Activated CD8-positive, alpha-beta memory T cell treated with anti-CD3 and anti-CD28 coated beads, Interleukin-2, amount 10 ng/mL, durations not matched to agents 7 days and 5 days (primary cell): ENCODE data around the gene NRIP3. TPM values are rescaled to one million over a fixed set of nuclear protein-coding genes. Genes with fewer than 3 reads are reported as not detected.
"Not testable (repeated sequence)": the region's sequence is repeated elsewhere in the genome, so short reads cannot be mapped to it uniquely, and the experiment has no call there.

Experiments
- ATAC-seq: fragments of 150-1000 bp; cut with Tn5 transposase; one replicate; pipeline ENCODE4 v1.10.0; 2021; ENCODE audit warnings: moderate library complexity
- CTCF ChIA-PET: fragments of 350-600 bp; sonication (Branson Sonifier 250); formaldehyde crosslinking; loops from one replicate; lab custom pipeline; 2021; ENCODE audit warnings: antibody characterized with exemption; lab: Charles Lee
- DNase-seq: peaks from one replicate; pipeline ENCODE4 v3.0.0-alpha.2; 2020
- H3K27ac Mint-ChIP-seq: one replicate; pipeline ENCODE4 v1.8.0; 2021; ENCODE audit warnings: mild to moderate bottlenecking, mixed read lengths
- H3K27me3 Mint-ChIP-seq: one replicate; pipeline ENCODE4 v1.8.0; 2021; ENCODE audit warnings: mixed read lengths
- H3K36me3 Mint-ChIP-seq: one replicate; pipeline ENCODE4 v1.8.0; 2021; ENCODE audit warnings: mild to moderate bottlenecking, mixed read lengths
- H3K4me1 Mint-ChIP-seq: one replicate; pipeline ENCODE4 v1.8.0; 2021; ENCODE audit warnings: mixed read lengths
- H3K4me3 Mint-ChIP-seq: one replicate; pipeline ENCODE4 v1.8.0; 2021; ENCODE audit warnings: mild to moderate bottlenecking, moderate library complexity, mixed read lengths
- H3K9me3 Mint-ChIP-seq: one replicate; pipeline ENCODE4 v1.8.0; 2022; ENCODE audit warnings: low read depth, mixed read lengths
- total RNA-seq, 2 experiments: library from RNA; stranded (reverse); gene quantifications; one replicate each; pipeline ENCODE4 v1.2.3, GENCODE V29; 2021

NRIP3 gene
- total RNA-seq, 2 experiments from 2014 or later, result 0.91 to 2.1 TPM

DNA sequence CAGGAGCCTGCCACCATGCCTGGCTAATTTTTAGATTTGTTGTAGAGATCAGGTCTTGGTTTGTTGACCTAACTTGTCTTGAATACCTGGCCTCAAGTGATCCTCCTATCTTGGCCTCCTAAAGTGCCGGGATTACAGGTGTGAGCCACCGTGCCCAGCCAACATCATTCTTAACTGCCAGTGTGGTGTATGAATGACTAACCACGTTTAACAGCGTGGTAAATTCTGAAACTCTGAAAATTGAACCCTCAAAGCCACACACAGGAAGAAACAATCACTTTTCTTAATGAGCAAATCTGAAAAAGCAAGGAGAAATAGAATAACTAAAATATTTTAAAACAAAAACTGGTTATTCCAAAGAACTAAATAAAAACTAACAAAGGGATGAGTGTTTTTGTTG is 46.9 kb downstream of the NRIP3 start:
- ATAC-seq (peak; percentile 47), DNase-seq (peak; percentile 48)
- no peak overlapping the region for H3K4me3 Mint-ChIP-seq
- CTCF ChIA-PET, result interaction anchor here (0.9 to 7.2 kb wide), 2 partner anchors 9 to 43 kb away, joined by 3 to 107 read pairs; partner anchors contain the start of gene AKIP1
- H3K27ac Mint-ChIP-seq, result no peak overlapping the region
- peaks cover 35% of the 10 kb centered on the region for H3K4me1 Mint-ChIP-seq
- H3K9me3 Mint-ChIP-seq, result no peaks in the 10 kb centered on the region
- H3K36me3 Mint-ChIP-seq, result peaks cover 41% of the 10 kb centered on the region
- H3K27me3 Mint-ChIP-seq, result no peaks in the 10 kb centered on the region

DNA sequence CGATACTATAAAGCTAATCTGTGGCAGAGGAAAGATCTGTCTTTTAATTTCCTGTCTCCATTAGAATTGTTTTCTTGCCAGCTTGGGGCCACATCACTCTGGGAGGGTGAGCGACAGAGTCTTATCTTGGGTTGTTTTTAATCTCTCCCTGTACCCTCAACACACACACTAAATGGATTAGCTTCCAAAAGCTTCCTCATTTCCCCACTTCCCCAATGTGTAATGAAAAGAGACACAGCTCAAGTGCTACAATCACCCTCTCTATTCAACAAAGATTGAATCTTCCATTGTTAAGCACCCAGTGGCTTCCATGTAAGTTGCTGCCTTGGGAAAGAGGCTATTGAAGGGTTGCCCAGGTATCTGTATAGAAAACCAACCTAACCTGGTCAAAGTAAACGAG is 54.9 kb downstream of the NRIP3 start:
- CTCF ChIA-PET, result interaction anchor here (1.3 to 3.0 kb wide), 3 partner anchors 11 to 189 kb away, joined by 4 to 11 read pairs (median 5); no protein-coding TSS in a partner anchor
- H3K9me3 Mint-ChIP-seq, result no peaks in the 10 kb centered on the region
- peaks cover 4% of the 10 kb centered on the region for H3K4me1 Mint-ChIP-seq
- no peak for DNase-seq
- no peak overlapping the region for H3K27ac Mint-ChIP-seq
- ATAC-seq, result no peak
- H3K27me3 Mint-ChIP-seq, result peaks cover 6% of the 10 kb centered on the region
- no peak overlapping the region for H3K4me3 Mint-ChIP-seq
- H3K36me3 Mint-ChIP-seq, result peaks cover 38% of the 10 kb centered on the region

DNA sequence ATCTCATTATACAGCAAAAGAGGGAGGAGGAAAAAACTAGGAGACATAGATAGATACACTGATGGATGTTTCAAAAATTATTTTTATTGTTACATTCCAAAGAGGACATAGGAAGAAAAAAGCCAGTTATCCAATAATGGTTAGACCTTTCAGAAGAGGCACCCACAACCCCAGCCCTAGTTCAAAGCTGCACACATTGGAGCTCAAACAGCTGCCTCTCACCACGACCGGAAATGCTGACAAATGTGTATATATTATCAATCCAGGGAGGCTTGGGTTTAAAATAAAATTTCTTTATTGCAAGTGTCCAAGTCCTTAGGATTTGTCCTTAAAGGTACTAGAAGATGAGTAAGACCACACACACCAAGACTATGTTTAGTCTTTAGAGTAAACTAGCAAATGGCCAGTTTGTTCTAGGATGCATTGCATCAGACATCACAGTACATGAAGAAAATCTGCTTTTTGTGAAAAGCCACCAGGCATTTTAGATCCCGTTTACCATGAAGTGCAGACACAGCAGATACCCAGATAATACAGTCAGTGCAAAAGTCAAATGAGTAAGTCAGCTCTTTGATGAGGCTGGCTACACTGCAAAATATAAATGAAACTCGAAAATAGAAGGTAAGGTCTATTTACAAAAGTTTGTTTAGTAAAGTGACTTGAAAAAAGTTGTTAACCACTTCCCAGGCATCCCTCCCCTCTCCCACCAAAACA is 56.4 kb downstream of the NRIP3 start:
- H3K27me3 Mint-ChIP-seq, result peaks cover 17% of the 10 kb centered on the region
- H3K4me1 Mint-ChIP-seq, result peaks cover 4% of the 10 kb centered on the region
- CTCF ChIA-PET, result interaction anchor here (1.2 to 3.0 kb wide), 3 partner anchors 12 to 32 kb away, joined by 3 to 11 read pairs (median 4); no protein-coding TSS in a partner anchor
- H3K9me3 Mint-ChIP-seq, result no peaks in the 10 kb centered on the region
- ATAC-seq, result no peak
- H3K36me3 Mint-ChIP-seq, result peaks cover 28% of the 10 kb centered on the region
- DNase-seq, result no peak
- H3K4me3 Mint-ChIP-seq, result no peak overlapping the region
- H3K27ac Mint-ChIP-seq, result no peak overlapping the region

DNA sequence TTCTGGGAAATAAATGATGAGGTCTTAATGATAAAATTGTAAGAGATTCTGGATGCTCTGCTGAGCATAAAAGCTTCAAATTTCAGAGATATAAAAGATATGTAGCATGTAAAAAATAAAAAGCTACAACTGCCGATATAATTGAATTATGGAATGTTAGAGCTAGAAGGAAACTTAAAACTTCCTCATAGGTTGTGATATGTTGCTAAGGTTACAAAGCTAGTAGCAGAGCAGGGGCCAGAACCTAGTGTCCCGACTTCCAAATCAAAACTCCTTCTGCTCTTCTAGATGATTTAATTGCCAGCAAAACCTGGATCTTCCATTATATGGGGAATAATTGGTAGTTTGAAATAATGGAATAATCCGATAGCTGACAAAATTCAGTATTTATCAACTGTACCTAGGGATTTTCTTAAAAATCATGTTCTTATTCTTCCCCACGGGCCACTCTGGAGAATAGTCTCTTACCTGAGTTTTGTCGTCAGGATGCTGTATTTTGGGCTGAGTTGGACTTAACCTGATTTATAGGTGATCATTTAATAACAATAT is 61.2 kb downstream of the NRIP3 start, which contains the start of gene ASCL3:
Gene ASCL3 (minus strand): TSS at position 499 of the 549 bp plus-strand sequence. CDS start 4,855 bp downstream, outside the sequence.
- no peak within 1 kb of the TSS for H3K4me3 Mint-ChIP-seq
- peaks cover 40% of the 10 kb centered on the region for H3K27me3 Mint-ChIP-seq
- peaks cover 9% of the 10 kb centered on the region for H3K36me3 Mint-ChIP-seq
- DNase-seq (no peak), ATAC-seq (no peak)
- CTCF ChIA-PET, result interaction anchor here (0.5 kb wide), 1 partner anchor 1353 kb away, joined by 3 read pairs; no protein-coding TSS in a partner anchor
- peaks cover 3% of the 10 kb centered on the region for H3K4me1 Mint-ChIP-seq
- H3K27ac Mint-ChIP-seq, result no peak within 1 kb of the TSS
- H3K9me3 Mint-ChIP-seq, result no peaks in the 10 kb centered on the region

DNA sequence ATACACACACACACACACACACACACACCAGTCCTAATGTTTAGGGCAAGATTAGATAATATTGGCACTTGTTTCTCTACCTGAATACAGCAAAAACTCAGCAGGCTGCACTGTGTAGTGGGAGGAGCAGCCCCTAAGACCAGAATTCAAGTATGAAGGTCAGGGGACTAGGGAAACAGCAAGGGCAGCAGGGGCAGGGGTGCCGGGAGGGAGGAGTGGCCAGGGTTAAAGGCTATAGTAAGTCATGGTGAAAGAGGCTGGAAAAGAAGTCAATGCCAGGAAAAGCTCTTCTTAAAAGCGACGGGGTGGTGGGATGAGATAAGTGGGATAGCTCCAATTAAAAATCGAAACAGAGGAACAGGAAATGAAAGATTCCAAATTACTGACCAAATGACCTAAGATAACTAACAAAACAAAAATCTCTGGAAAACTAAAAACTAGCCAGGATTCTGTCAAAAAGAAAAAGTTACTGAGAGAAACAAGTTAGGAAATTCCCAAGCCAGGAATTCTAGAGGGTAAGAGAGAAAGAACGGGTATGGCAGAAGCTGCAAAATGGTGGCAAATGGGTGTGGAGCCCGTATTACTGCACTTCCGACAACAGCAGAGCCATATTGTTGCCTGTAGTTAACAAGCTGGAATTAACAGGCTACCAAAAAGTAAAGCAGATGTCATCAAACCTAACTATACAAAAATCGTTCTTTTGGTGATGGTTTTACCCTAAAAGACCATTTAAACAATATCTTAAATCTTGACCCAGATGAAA is 62.3 kb downstream of the NRIP3 start:
- DNase-seq (no peak), ATAC-seq (no peak)
- H3K27me3 Mint-ChIP-seq, result peaks cover 40% of the 10 kb centered on the region
- H3K4me1 Mint-ChIP-seq, result peaks cover 7% of the 10 kb centered on the region
- H3K27ac Mint-ChIP-seq, result no peak overlapping the region
- H3K4me3 Mint-ChIP-seq, result no peak overlapping the region
- H3K36me3 Mint-ChIP-seq, result peaks cover 3% of the 10 kb centered on the region
- H3K9me3 Mint-ChIP-seq, result no peaks in the 10 kb centered on the region
- CTCF ChIA-PET, result no interaction called here

DNA sequence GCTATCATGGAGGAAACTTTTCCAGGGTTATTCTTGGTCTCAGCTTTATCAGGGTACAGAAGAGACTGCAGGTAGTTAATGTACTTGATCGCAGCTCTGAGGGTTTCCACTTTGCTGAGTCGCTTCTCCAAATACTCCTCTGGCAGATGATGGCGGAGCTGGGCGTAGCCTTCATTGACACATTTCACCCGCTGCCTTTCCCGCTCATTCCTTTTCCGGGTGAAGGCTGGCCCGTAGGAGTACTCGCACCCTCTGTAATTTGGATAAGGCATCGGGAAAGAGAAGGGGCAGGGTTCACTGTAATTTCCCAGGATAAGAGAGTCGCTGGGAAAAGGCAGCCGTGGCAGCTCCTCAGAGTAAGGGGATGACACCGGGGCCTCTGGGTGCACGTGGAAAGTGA is 66.1 kb downstream of the NRIP3 start:
- DNase-seq, result no peak
- H3K27me3 Mint-ChIP-seq, result peaks cover 26% of the 10 kb centered on the region
- no peak for ATAC-seq
- CTCF ChIA-PET, result interaction anchor here (0.9 to 1.4 kb wide), 2 partner anchors 22 to 200 kb away, joined by 3 to 5 read pairs; no protein-coding TSS in a partner anchor
- no peaks in the 10 kb centered on the region for H3K9me3 Mint-ChIP-seq
- peaks cover 7% of the 10 kb centered on the region for H3K4me1 Mint-ChIP-seq
- H3K36me3 Mint-ChIP-seq, result no peaks in the 10 kb centered on the region
- H3K4me3 Mint-ChIP-seq, result no peak overlapping the region
- no peak overlapping the region for H3K27ac Mint-ChIP-seq

DNA sequence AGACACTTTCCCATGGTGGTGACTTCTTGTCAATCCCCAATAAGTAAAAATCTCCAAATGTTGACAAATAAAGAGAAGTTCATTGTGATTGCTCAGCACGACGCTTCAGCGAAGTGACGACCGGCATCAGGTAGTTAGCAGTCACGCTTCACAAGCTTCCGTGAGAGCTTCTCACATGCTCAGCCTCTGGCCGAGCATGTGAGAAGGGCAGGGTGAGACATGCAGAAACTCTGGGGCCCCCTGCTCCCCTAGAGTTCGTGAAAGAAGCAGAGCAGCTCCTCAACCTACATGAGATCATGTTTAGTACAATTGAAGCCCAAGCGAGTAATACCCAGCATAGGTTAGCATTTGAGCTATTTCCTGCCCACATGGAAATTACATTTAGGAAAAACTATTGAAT is 66.6 kb downstream of the NRIP3 start:
- H3K36me3 Mint-ChIP-seq, result no peaks in the 10 kb centered on the region
- no peaks in the 10 kb centered on the region for H3K9me3 Mint-ChIP-seq
- no peak overlapping the region for H3K27ac Mint-ChIP-seq
- ATAC-seq, result peak; percentile 20
- CTCF ChIA-PET, result interaction anchor here (0.9 to 1.4 kb wide), 2 partner anchors 22 to 201 kb away, joined by 3 to 5 read pairs; no protein-coding TSS in a partner anchor
- peaks cover 7% of the 10 kb centered on the region for H3K4me1 Mint-ChIP-seq
- H3K27me3 Mint-ChIP-seq, result peaks cover 21% of the 10 kb centered on the region
- H3K4me3 Mint-ChIP-seq, result no peak overlapping the region
- DNase-seq, result no peak

DNA sequence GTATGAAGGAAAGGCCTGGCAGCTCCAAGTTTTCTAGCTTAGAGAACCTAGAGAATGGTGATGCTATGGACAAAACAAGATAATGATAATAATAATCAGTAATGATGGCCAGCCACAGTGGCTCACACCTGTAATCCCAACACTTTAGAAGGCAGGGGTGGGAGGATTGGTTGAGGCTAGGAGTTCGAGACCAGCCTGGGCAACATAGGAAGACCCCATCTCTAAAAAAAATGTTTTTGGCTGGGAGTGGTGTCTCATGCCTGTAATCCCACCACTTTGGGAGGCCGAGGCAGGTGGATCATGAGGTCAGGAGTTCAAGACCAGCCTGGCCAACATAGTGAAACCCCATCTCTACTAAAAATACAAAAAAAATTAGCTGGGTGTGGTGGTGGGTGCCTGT is 68.0 kb downstream of the NRIP3 start:
- not testable (repeated sequence) for H3K27me3 Mint-ChIP-seq, H3K4me1 Mint-ChIP-seq, DNase-seq, H3K4me3 Mint-ChIP-seq, H3K9me3 Mint-ChIP-seq, H3K27ac Mint-ChIP-seq, H3K36me3 Mint-ChIP-seq, ATAC-seq
- CTCF ChIA-PET, result interaction anchor here (1.8 kb wide), 1 partner anchor 24 kb away, joined by 5 read pairs; no protein-coding TSS in a partner anchor

DNA sequence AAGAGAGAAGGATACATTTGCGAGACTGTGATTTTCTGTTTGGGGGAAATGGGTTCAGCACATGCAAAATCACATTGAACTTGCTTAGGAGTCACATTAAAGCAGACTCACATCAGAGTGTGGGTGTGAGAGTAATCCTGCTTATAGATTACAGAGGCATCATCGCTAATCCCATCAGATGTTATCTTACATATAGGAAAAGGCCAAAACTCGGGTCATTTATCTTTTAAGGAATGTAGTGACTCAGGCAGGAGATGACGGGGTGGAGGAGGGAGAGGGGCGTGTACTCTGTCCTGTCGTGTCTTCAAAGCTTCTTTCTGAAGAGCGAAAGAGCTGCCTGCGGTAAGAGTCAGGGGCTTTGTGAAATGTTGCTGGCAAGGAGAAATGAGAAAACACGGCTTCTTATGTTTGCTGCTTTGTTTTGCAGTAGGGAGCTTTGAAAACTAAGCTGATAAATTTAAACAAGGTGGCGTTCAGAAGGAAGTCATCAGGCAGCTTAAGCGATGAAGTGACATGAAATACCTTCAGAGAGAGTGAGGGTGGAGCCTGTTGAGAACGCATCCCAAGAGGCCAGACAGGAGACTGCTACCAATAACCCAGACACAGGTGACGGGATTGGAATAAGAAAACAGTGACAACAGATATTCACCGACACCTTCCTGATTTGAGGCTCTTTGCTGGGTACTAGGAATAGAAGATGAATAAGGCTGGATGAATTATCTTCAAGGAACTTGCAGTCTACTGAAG is 68.9 kb downstream of the NRIP3 start:
- Mint-ChIP-seq H3K9me3 (no peaks in the 10 kb centered on the region), H3K4me3 (no peak overlapping the region), H3K27ac (no peak overlapping the region), H3K36me3 (no peaks in the 10 kb centered on the region), H3K27me3 (peaks cover 3% of the 10 kb centered on the region), H3K4me1 (peaks cover 7% of the 10 kb centered on the region)
- no peak for ATAC-seq
- no peak for DNase-seq
- CTCF ChIA-PET, result interaction anchor here (1.8 kb wide), 1 partner anchor 25 kb away, joined by 5 read pairs; no protein-coding TSS in a partner anchor

DNA sequence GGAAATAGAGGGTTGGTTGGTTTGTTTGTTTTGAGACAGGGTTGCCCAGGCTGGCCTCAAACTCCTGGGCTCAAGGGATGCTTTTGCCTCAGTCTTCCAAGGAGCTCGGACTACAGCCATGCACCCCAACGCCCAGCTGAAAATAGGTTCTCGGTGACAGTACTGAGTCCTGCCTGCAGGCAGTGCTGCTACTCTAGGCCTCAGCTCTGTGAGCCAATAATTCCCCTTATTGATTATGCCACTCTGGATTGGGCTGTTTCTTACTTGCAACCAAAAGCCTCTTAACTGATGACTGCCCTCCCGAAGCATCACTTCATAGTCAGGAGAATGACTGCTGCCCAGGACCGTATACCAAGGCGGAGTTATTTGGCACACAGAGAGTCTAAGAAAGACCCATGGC is 69.9 kb downstream of the NRIP3 start:
- Mint-ChIP-seq H3K4me3 (no peak overlapping the region), H3K9me3 (no peaks in the 10 kb centered on the region), H3K4me1 (peaks cover 7% of the 10 kb centered on the region), H3K36me3 (no peaks in the 10 kb centered on the region), H3K27me3 (no peaks in the 10 kb centered on the region), H3K27ac (no peak overlapping the region)
- ATAC-seq, result no peak
- no peak for DNase-seq
- CTCF ChIA-PET, result no interaction called here

DNA sequence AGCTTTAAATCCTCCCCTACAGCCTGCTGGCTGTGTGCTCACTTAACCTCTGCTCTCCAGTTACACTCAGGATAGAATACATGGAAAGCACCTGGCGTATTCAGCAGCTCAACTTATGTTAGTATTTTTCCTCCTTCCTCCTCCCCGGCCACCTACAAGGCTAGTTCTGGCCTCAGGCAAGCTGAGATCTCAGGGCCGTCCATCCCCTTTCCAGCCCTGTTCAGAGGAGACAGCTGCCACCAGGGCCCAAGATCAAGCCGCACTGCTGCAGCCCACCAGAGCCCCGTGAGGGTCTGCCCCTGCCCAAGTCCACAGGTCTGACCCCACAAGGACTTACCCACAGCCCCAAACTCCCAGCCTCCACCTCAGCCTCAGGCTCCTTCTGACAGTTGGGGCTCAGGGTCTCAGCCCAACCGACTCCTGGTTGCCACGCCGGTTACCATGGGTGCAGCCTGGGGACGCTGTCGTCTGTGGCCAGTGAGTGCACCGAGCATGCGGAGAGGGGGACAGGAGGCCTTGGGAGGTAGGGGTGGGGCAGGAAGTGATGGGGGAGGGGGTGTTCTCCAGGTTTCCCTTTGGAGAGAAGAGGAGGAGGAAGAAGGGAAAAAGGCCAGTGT is 71.1 kb downstream of the NRIP3 start, which contains the start of gene C11orf16:
Gene C11orf16 (minus strand): TSS at position 384 of the 617 bp plus-strand sequence. CDS start 639 bp downstream, outside the sequence.
- CTCF ChIA-PET, result interaction anchor here (1.3 kb wide), 1 partner anchor 18 kb away, joined by 4 read pairs; no protein-coding TSS in a partner anchor
- peaks cover 6% of the 10 kb centered on the region for H3K4me1 Mint-ChIP-seq
- H3K4me3 Mint-ChIP-seq, result no peak within 1 kb of the TSS
- H3K9me3 Mint-ChIP-seq, result no peaks in the 10 kb centered on the region
- H3K27me3 Mint-ChIP-seq, result no peaks in the 10 kb centered on the region
- ATAC-seq, result no peak
- no peak for DNase-seq
- H3K36me3 Mint-ChIP-seq, result no peaks in the 10 kb centered on the region
- no peak within 1 kb of the TSS for H3K27ac Mint-ChIP-seq
